GM12878 (cell line): ENCODE measurements around the gene SERPINB3. TPM values are rescaled to one million over a fixed set of nuclear protein-coding genes. Genes with fewer than 3 reads are reported as not detected.

ENCODE experiments used
- ATAC-seq: fragments of 200-7000 bp; cut with Tn5 transposase; 3 replicates; pipeline ENCODE4 v1.9.1; 2020; ENCODE audit warnings: mild to moderate bottlenecking, moderate library complexity
- BruUV-seq: library from RNA; stranded (reverse); fragments of 400-500 nt; replicated peaks from 2 replicates; lab custom pipeline; 2021; lab: Mats Ljungman, UMichigan
- CTCF ChIA-PET: fragments of 300-600 bp; sonication (Branson Sonifier 250); formaldehyde crosslinking; extraction: SDS; loops from one replicate; lab custom pipeline; 2021; ENCODE audit warnings: inconsistent platforms; lab: Yijun Ruan, JAX
- POLR2A ChIA-PET: fragments of 350-600 bp; formaldehyde crosslinking; extraction: SDS; loops from one replicate; lab custom pipeline; 2021; ENCODE audit warnings: inconsistent platforms; lab: Charles Lee
- RAD21 ChIA-PET: fragments of 300-600 bp; sonication (Branson Sonifier 250); formaldehyde crosslinking; loops from one replicate; lab custom pipeline; 2023; ENCODE audit warnings: antibody characterized with exemption; ENCODE audit not compliant: unreplicated experiment; lab: Charles Lee
- SMC1A ChIA-PET: fragments of 300-600 bp; sonication (Branson Sonifier 250); formaldehyde crosslinking; loops from one replicate; lab custom pipeline; 2023; ENCODE audit not compliant: unreplicated experiment, uncharacterized antibody; lab: Charles Lee
- DNase-seq: peaks from one replicate; pipeline ENCODE4 v3.0.0-alpha.2; 2011; ENCODE audit warnings: low read depth, low spot score
- FAIRE-seq: peaks from 3 replicates; lab custom pipeline; 2011; peaks lifted over from hg19 to GRCh38; lab: Jason Lieb, UNC
- H2AFZ ChIP-seq: 2 replicates; pipeline ENCODE4 v1.6.0; 2011; ENCODE audit warnings: low read depth, low read length, control low read depth; ENCODE audit not compliant: control insufficient read depth
- H3K27ac ChIP-seq: 2 replicates; pipeline ENCODE4 v1.5.1; 2011; ENCODE audit warnings: control low read depth; ENCODE audit not compliant: control insufficient read depth, insufficient read depth
- H3K27me3 ChIP-seq, 2 experiments: replicated peaks in 1 of 2; 2 replicates each; pipeline versions ENCODE4 v1.6.0 to v1.6.1; 2011; ENCODE audit warnings: low read length in 1 of 2; ENCODE audit not compliant: control insufficient read depth in 2 of 2, insufficient read depth in 2 of 2
- H3K36me3 ChIP-seq, 2 experiments: 2 replicates each; pipeline ENCODE4 v1.5.1; 2011; ENCODE audit warnings: low read length in 1 of 2; ENCODE audit not compliant: control insufficient read depth in 2 of 2, insufficient read depth in 2 of 2
- H3K4me1 ChIP-seq: 2 replicates; pipeline ENCODE4 v1.6.1; 2011; ENCODE audit warnings: mild to moderate bottlenecking, low read length, moderate library complexity, mixed read lengths; ENCODE audit not compliant: control insufficient read depth, insufficient read depth
- H3K4me2 ChIP-seq: 2 replicates; pipeline ENCODE4 v1.6.0; 2011; ENCODE audit warnings: control low read depth; ENCODE audit not compliant: control insufficient read depth, insufficient read depth
- H3K4me3 ChIP-seq: fragments of 200-600 bp; sonication (generic); 2 replicates; pipeline ENCODE4 v1.5.1; 2016
- H3K79me2 ChIP-seq: 2 replicates; pipeline ENCODE4 v1.6.0; 2011; ENCODE audit warnings: low read length; ENCODE audit not compliant: control insufficient read depth, insufficient read depth
- H3K9ac ChIP-seq: 2 replicates; pipeline ENCODE4 v1.8.0; 2011; ENCODE audit warnings: low read length, control low read depth, mixed read lengths; ENCODE audit not compliant: control insufficient read depth, insufficient read depth
- H3K9me3 ChIP-seq: replicated peaks from 3 replicates; pipeline ENCODE4 v1.5.1; 2011; ENCODE audit warnings: mild to moderate bottlenecking, low read length; ENCODE audit not compliant: control insufficient read depth, insufficient read depth
- H4K20me1 ChIP-seq: 2 replicates; pipeline ENCODE4 v1.6.0; 2011; ENCODE audit not compliant: control insufficient read depth, insufficient read depth
- BHLHE40 ChIP-seq, 2 experiments: fragments of 450-650 bp in 1 of 2; IDR thresholded peaks; 2 replicates each; pipeline ENCODE4 v1.6.1; 2011 to 2017; ENCODE audit warnings: low read depth in 2 of 2, borderline replicate concordance in 1 of 2, improper control_type of control experiment in 1 of 2, low read length in 1 of 2, mild to moderate bottlenecking in 1 of 2
- CBX5 ChIP-seq: sonication (generic); IDR thresholded peaks from 2 replicates; pipeline ENCODE4 v1.6.1; 2016; ENCODE audit warnings: low read depth, moderate library complexity, mild to moderate bottlenecking, inconsistent platforms
- CHD4 ChIP-seq: fragments of 200-600 bp; sonication (generic); IDR thresholded peaks from 2 replicates; pipeline ENCODE4 v1.6.1; 2016; ENCODE audit warnings: mild to moderate bottlenecking
- RCOR1 ChIP-seq: conservative IDR thresholded peaks from 2 replicates; pipeline ENCODE4 v1.6.1; 2012; ENCODE audit warnings: low read depth, low read length, improper control_type of control experiment
- WGBS: methylation state at CpG from one replicate; pipeline ENCODE4 v1.1.6; 2016; ENCODE audit warnings: low lambda C conversion rate; ENCODE audit not compliant: insufficient replicate concordance, insufficient coverage; ENCODE audit errors: missing lambda C conversion rate; 5-methylcytosine and 5-hydroxymethylcytosine counted together
- in situ Hi-C: fragments of 300-500 bp; cut with MboI; formaldehyde crosslinking; loops from 9 replicates; pipeline ENCODE4 v1.14.3; 2018; ENCODE audit warnings: mixed read lengths
- intact Hi-C: fragments of 100-400 bp; cut with micrococcal nuclease; formaldehyde crosslinking; loops from one replicate; pipeline ENCODE4 v1.14.2; 2022; ENCODE audit not compliant: unreplicated experiment
- polyA plus RNA-seq, 11 experiments: library from polyadenylated mRNA; depleted of rRNA in 4 of 11; unstranded in 6 of 11; stranded (reverse) in 5 of 11; fragments of >200 nt; fragmentation: Nextera tagmentation in 4 of 11; fragmentation: Illumina TruSeq in 1 of 11; extraction: Ambion mirVana in 4 of 11; extraction: Trizol in 1 of 11; gene quantifications; 1 replicate in 1 of 11; 2 replicates in 10 of 11; pipeline versions ENCODE4 v1.2.1 to v1.2.3, GENCODE V29; 2011 to 2016; ENCODE audit warnings: inconsistent platforms in 2 of 11, missing spikeins in 2 of 11, low read depth in 1 of 11
- total RNA-seq, 4 experiments: library from RNA; depleted of rRNA in 3 of 4; stranded (reverse); fragments of >200 nt in 3 of 4; fragmentation: Illumina TruSeq in 1 of 4; extraction: Trizol in 1 of 4; gene quantifications; 2 replicates each; pipeline versions ENCODE4 v1.2.1 to v1.2.3, GENCODE V29; 2013 to 2021
- TF ChIP-seq, protein P1 (sequence below): IDR thresholded peaks from 2 replicates; pipeline ENCODE4 v1.6.1; 2011; ENCODE audit warnings: borderline replicate concordance, low read depth, mild to moderate bottlenecking, moderate library complexity, mixed read lengths, low read length; ENCODE audit not compliant: insufficient read depth; ENCODE audit errors: extremely low read length
- TF ChIP-seq, protein P2 (sequence below): fragments of 450-650 bp; formaldehyde crosslinking; IDR thresholded peaks from 2 replicates; pipeline ENCODE4 v1.4.0; 2022; ENCODE audit warnings: mild to moderate bottlenecking, moderate library complexity

SERPINB3 gene
- total and polyA plus RNA-seq, 10 of the 15 experiments (the other 5 are each of a cell fraction or from before 2014, with no cell fraction given), result not detected

DNA sequence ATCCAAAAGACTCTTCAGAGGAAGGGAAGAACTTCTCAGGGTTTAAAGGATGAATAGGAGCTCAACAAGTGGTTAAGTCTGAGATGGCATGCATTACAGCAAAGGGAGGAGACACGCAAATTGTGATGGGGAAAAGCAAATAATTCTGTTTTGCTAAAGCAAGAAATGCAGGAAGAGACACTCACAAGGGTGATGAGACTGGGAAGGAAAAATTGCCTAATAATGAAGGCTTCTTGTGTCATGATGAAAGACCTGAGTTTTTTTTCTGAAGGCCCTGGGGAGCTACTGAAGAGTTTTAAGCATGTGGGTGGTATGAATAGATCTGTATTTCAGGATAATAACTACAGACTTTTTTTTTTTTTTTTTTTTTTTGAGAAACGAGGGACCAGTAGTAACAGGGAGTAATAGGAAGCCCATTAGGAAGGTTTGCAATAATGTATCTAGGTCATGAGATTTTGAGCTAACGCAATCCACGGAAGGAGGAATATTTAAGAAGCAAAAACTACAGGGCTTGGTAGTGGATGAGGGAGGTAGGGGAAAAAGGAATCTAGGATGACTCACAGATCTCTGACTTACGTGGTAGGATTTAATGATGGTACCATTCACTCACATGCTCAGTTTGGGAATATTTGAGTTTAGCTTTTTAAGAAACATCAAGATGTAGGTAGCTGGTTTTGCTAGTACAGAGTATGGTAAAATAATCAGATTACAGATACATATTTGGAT lies 16.0 kb upstream of the SERPINB3 start:
- POLR2A ChIA-PET, result interaction anchor here (0.7 kb wide), 1 partner anchor 160 kb away, joined by 3 read pairs; no protein-coding TSS in a partner anchor
- DNase-seq, result no peak
- no peaks in the 10 kb centered on the region for H3K27me3 ChIP-seq
- BruUV-seq, result no TSS peak
- no peak overlapping the region for H2AFZ ChIP-seq
- no peak overlapping the region for H3K4me3 ChIP-seq
- no peaks in the 10 kb centered on the region for H3K36me3 ChIP-seq
- in situ Hi-C loops (loop anchor here (10.0 kb wide), 1 partner anchor 153 kb away; no protein-coding TSS in a partner anchor), intact Hi-C loops (no loop called here)
- CTCF ChIA-PET, result interaction anchor here (1.2 to 3.7 kb wide), 3 partner anchors 9 to 159 kb away, joined by 5 to 17 read pairs (median 6); no protein-coding TSS in a partner anchor
- no peak for ATAC-seq
- H3K9me3 ChIP-seq, result no peaks in the 10 kb centered on the region
- H3K4me2 ChIP-seq, result no peak overlapping the region
- H4K20me1 ChIP-seq, result no peaks in the 10 kb centered on the region
- H3K4me1 ChIP-seq, result no peaks in the 10 kb centered on the region
- H3K27ac ChIP-seq, result no peak overlapping the region
- RAD21 ChIA-PET, result interaction anchor here (1.4 kb wide), 1 partner anchor 160 kb away, joined by 5 read pairs; no protein-coding TSS in a partner anchor
- no peaks in the 10 kb centered on the region for H3K79me2 ChIP-seq
- 50% methylated on average over 4 of the region's 5 CpGs for WGBS
- FAIRE-seq, result no peak
- no peak overlapping the region for H3K9ac ChIP-seq
- TF ChIP-seq RCOR1, result no peak
- TF ChIP-seq CHD4, result no peak
- TF ChIP-seq, protein P1, sequence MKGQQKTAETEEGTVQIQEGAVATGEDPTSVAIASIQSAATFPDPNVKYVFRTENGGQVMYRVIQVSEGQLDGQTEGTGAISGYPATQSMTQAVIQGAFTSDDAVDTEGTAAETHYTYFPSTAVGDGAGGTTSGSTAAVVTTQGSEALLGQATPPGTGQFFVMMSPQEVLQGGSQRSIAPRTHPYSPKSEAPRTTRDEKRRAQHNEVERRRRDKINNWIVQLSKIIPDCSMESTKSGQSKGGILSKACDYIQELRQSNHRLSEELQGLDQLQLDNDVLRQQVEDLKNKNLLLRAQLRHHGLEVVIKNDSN, result no peak
- TF ChIP-seq, protein P2, sequence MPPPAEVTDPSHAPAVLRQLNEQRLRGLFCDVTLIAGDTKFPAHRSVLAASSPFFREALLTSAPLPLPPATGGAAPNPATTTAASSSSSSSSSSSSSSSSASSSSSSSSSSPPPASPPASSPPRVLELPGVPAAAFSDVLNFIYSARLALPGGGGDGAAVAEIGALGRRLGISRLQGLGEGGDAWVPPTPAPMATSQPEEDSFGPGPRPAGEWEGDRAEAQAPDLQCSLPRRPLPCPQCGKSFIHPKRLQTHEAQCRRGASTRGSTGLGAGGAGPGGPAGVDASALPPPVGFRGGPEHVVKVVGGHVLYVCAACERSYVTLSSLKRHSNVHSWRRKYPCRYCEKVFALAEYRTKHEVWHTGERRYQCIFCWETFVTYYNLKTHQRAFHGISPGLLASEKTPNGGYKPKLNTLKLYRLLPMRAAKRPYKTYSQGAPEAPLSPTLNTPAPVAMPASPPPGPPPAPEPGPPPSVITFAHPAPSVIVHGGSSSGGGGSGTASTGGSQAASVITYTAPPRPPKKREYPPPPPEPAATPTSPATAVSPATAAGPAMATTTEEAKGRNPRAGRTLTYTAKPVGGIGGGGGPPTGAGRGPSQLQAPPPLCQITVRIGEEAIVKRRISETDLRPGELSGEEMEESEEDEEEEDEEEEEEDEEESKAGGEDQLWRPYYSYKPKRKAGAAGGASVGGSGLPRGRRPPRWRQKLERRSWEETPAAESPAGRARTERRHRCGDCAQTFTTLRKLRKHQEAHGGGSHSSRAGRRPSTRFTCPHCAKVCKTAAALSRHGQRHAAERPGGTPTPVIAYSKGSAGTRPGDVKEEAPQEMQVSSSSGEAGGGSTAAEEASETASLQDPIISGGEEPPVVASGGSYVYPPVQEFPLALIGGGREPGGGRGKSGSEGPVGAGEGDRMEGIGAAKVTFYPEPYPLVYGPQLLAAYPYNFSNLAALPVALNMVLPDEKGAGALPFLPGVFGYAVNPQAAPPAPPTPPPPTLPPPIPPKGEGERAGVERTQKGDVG, result no peak
- no peak for TF ChIP-seq CBX5
- TF ChIP-seq BHLHE40 (IDR thresholded peaks at IDR 0.05; ENCODE audit: borderline replicate concordance in 1 of 2, low read depth in 2 of 2, low read length in 1 of 2), result no peak
- TF ChIP-seq, all 136 proteins: peak for 0
- SMC1A ChIA-PET, result interaction anchor here (1.0 to 1.3 kb wide), 2 partner anchors 13 to 159 kb away, joined by 3 to 4 read pairs; no protein-coding TSS in a partner anchor
